ENCODE data around the gene OGFR.

- TF ChIP-seq, protein P1, sequence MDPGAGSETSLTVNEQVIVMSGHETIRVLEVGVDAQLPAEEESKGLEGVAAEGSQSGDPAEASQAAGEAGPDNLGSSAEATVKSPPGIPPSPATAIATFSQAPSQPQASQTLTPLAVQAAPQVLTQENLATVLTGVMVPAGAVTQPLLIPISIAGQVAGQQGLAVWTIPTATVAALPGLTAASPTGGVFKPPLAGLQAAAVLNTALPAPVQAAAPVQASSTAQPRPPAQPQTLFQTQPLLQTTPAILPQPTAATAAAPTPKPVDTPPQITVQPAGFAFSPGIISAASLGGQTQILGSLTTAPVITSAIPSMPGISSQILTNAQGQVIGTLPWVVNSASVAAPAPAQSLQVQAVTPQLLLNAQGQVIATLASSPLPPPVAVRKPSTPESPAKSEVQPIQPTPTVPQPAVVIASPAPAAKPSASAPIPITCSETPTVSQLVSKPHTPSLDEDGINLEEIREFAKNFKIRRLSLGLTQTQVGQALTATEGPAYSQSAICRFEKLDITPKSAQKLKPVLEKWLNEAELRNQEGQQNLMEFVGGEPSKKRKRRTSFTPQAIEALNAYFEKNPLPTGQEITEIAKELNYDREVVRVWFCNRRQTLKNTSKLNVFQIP (CRISPR knock-in tag; IDR thresholded peaks at IDR 0.05; ENCODE audit: borderline replicate concordance, low read depth), result no peak
- TF ChIP-seq ZNF8 (CRISPR knock-in tag; IDR thresholded peaks at IDR 0.05) (no peak), ZC3H10 (CRISPR knock-in tag; IDR thresholded peaks at IDR 0.05) (no peak), TCF4 (CRISPR knock-in tag; IDR thresholded peaks at IDR 0.05; ENCODE audit: borderline replicate concordance) (no peak), ZFP3 (CRISPR knock-in tag; IDR thresholded peaks at IDR 0.05) (no peak), PPARA (CRISPR knock-in tag; IDR thresholded peaks at IDR 0.05; ENCODE audit: borderline replicate concordance) (no peak), BACH2 (CRISPR knock-in tag; IDR thresholded peaks at IDR 0.05; ENCODE audit: borderline replicate concordance) (no peak), RARB (CRISPR knock-in tag; IDR thresholded peaks at IDR 0.05) (no peak)
- TF ChIP-seq, protein P2, sequence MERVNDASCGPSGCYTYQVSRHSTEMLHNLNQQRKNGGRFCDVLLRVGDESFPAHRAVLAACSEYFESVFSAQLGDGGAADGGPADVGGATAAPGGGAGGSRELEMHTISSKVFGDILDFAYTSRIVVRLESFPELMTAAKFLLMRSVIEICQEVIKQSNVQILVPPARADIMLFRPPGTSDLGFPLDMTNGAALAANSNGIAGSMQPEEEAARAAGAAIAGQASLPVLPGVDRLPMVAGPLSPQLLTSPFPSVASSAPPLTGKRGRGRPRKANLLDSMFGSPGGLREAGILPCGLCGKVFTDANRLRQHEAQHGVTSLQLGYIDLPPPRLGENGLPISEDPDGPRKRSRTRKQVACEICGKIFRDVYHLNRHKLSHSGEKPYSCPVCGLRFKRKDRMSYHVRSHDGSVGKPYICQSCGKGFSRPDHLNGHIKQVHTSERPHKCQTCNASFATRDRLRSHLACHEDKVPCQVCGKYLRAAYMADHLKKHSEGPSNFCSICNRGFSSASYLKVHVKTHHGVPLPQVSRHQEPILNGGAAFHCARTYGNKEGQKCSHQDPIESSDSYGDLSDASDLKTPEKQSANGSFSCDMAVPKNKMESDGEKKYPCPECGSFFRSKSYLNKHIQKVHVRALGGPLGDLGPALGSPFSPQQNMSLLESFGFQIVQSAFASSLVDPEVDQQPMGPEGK (CRISPR knock-in tag; IDR thresholded peaks at IDR 0.05; ENCODE audit: borderline replicate concordance), result no peak
Observed at GRCh38 chr20:62805155-62805710, 598 bp downstream of the OGFR start.

Measured in SK-N-SH treated with all-trans-retinoic acid at 6 μM for 48 hours (cell line).